Body of pancreas (tissue), 4 donors: ENCODE measurements around the gene POU4F3.

Experiments
- POLR2A ChIP-seq, 3 donors: fragments of 450-650 bp; IDR thresholded peaks; one replicate each; pipeline ENCODE4 v1.6.1; 2016; ENCODE audit warnings: antibody characterized with exemption in 3 of 3, mild to moderate bottlenecking in 2 of 3
- TF ChIP-seq, protein P1 (sequence below), 7 experiments: fragments of 450-650 bp in 4 of 7; fragments of 200-600 bp in 3 of 7; sonication (generic) in 3 of 7; IDR thresholded peaks; one replicate each; pipeline ENCODE4 v1.5.1; 2016 to 2019; ENCODE audit warnings: antibody characterized with exemption in 7 of 7

GRCh38 chr5:146378986-146379385 is 40.3 kb downstream of the POU4F3 start:
- TF ChIP-seq, protein P1, sequence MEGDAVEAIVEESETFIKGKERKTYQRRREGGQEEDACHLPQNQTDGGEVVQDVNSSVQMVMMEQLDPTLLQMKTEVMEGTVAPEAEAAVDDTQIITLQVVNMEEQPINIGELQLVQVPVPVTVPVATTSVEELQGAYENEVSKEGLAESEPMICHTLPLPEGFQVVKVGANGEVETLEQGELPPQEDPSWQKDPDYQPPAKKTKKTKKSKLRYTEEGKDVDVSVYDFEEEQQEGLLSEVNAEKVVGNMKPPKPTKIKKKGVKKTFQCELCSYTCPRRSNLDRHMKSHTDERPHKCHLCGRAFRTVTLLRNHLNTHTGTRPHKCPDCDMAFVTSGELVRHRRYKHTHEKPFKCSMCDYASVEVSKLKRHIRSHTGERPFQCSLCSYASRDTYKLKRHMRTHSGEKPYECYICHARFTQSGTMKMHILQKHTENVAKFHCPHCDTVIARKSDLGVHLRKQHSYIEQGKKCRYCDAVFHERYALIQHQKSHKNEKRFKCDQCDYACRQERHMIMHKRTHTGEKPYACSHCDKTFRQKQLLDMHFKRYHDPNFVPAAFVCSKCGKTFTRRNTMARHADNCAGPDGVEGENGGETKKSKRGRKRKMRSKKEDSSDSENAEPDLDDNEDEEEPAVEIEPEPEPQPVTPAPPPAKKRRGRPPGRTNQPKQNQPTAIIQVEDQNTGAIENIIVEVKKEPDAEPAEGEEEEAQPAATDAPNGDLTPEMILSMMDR (IDR thresholded peaks at IDR 0.05), result no peak
- no peak for TF ChIP-seq POLR2A (IDR thresholded peaks at IDR 0.05)
